H1 (cell line): ENCODE measurements around the gene PTPN21. TPM values are rescaled to one million over a fixed set of nuclear protein-coding genes. Genes with fewer than 3 reads are reported as not detected.

Source experiments
- CTCF ChIA-PET: fragments of 300-600 bp; sonication (Branson Sonifier 250); formaldehyde crosslinking; loops from one replicate; lab custom pipeline; 2021; ENCODE audit not compliant: partially characterized antibody; lab: Charles Lee
- POLR2A ChIA-PET: fragments of 300-600 bp; sonication (Branson Sonifier 250); formaldehyde crosslinking; loops from one replicate; lab custom pipeline; 2021; ENCODE audit warnings: inconsistent platforms; ENCODE audit not compliant: partially characterized antibody; lab: Charles Lee
- DNase-seq, 2 experiments: peaks; one replicate each; pipeline versions ENCODE4 v3.0.0 to v3.0.0-alpha.2; 2010 to 2022; ENCODE audit warnings: low spot score in 2 of 2, low read depth in 1 of 2, mixed read lengths in 1 of 2
- FAIRE-seq: peaks from 2 replicates; lab custom pipeline; 2011; peaks lifted over from hg19 to GRCh38; lab: Jason Lieb, UNC
- H2AFZ ChIP-seq: 2 replicates; pipeline ENCODE4 v1.8.1; 2012; ENCODE audit warnings: low read length, inconsistent platforms
- H2AK5ac ChIP-seq: 2 replicates; pipeline ENCODE4 v1.6.1; 2013; ENCODE audit warnings: low read depth, low read length
- H2BK120ac ChIP-seq: replicated peaks from 2 replicates; pipeline ENCODE3; 2013; ENCODE audit warnings: low read depth, low read length, inconsistent platforms
- H2BK12ac ChIP-seq: 2 replicates; pipeline ENCODE4 v1.6.1; 2013; ENCODE audit warnings: low read depth, low read length
- H2BK15ac ChIP-seq: 2 replicates; pipeline ENCODE4 v1.6.1; 2013; ENCODE audit warnings: low read length
- H2BK20ac ChIP-seq: 2 replicates; pipeline ENCODE4 v1.6.1; 2013; ENCODE audit warnings: low read length
- H2BK5ac ChIP-seq: 2 replicates; pipeline ENCODE4 v1.6.1; 2013; ENCODE audit warnings: low read depth, low read length
- H3K14ac ChIP-seq: 2 replicates; pipeline ENCODE4 v1.6.1; 2013; ENCODE audit warnings: inconsistent platforms; ENCODE audit not compliant: insufficient read length
- H3K18ac ChIP-seq: 2 replicates; pipeline ENCODE4 v1.6.1; 2013; ENCODE audit warnings: low read length; ENCODE audit errors: extremely low read depth
- H3K23ac ChIP-seq: 2 replicates; pipeline ENCODE4 v1.6.1; 2013; ENCODE audit warnings: inconsistent platforms; ENCODE audit not compliant: insufficient read length
- H3K23me2 ChIP-seq: 2 replicates; pipeline ENCODE4 v1.6.1; 2013; ENCODE audit warnings: low read depth, low read length
- H3K27ac ChIP-seq: 2 replicates; pipeline ENCODE4 v1.6.1; 2011; ENCODE audit warnings: low read depth, low read length, inconsistent platforms
- H3K27me3 ChIP-seq, 4 experiments: replicated peaks in 1 of 4; 1 replicate in 1 of 4; 2 replicates in 3 of 4; pipeline versions ENCODE4 v1.6.1 to v1.8.1; 2011 to 2013; ENCODE audit warnings: low read length in 3 of 4, mild to moderate bottlenecking in 3 of 4, inconsistent platforms in 2 of 4, mixed read lengths in 2 of 4, moderate library complexity in 1 of 4; ENCODE audit not compliant: control insufficient read depth in 3 of 4, insufficient read depth in 3 of 4; ENCODE audit errors: extremely low read depth in 1 of 4
- H3K36me3 ChIP-seq, 4 experiments: 2 replicates each; pipeline versions ENCODE4 v1.6.1 to v1.8.1; 2011 to 2013; ENCODE audit warnings: mild to moderate bottlenecking in 4 of 4, low read length in 3 of 4, moderate library complexity in 2 of 4, control low read depth in 1 of 4, inconsistent platforms in 1 of 4; ENCODE audit not compliant: insufficient read depth in 4 of 4, control insufficient read depth in 2 of 4
- H3K4ac ChIP-seq: replicated peaks from 2 replicates; pipeline ENCODE3; 2013; ENCODE audit warnings: low read length, low read depth, mixed read lengths, inconsistent platforms; ENCODE audit not compliant: insufficient read length
- H3K4me1 ChIP-seq, 4 experiments: replicated peaks in 1 of 4; 1 replicate in 1 of 4; 2 replicates in 3 of 4; pipeline versions ENCODE4 v1.6.1 to v1.8.1; 2011 to 2013; ENCODE audit warnings: low read length in 3 of 4, inconsistent platforms in 2 of 4, mixed read lengths in 1 of 4; ENCODE audit not compliant: insufficient read depth in 4 of 4, control insufficient read depth in 3 of 4
- H3K4me2 ChIP-seq, 2 experiments: 2 replicates each; pipeline versions ENCODE4 v1.6.1 to v1.8.1; 2011 to 2013; ENCODE audit warnings: low read depth in 2 of 2, low read length in 2 of 2, control low read depth in 1 of 2, inconsistent platforms in 1 of 2, mild to moderate bottlenecking in 1 of 2; ENCODE audit not compliant: insufficient read depth in 1 of 2
- H3K4me3 ChIP-seq, 4 experiments: fragments of 200-600, 300-600 bp in 1 of 4; sonication (generic), shearing (Covaris generic), sonication (Bioruptor Twin) in 1 of 4; 2 replicates each; pipeline versions ENCODE4 v1.5.1 to v1.8.1; 2011 to 2016; ENCODE audit warnings: low read length in 4 of 4, low read depth in 3 of 4, control low read depth in 2 of 4, inconsistent platforms in 2 of 4, mild to moderate bottlenecking in 2 of 4, mixed read lengths in 1 of 4, moderate library complexity in 1 of 4; ENCODE audit not compliant: insufficient read depth in 2 of 4; ENCODE audit errors: extremely low read depth in 1 of 4
- H3K56ac ChIP-seq: replicated peaks from 2 replicates; pipeline ENCODE3; 2013; ENCODE audit warnings: low read depth, mild to moderate bottlenecking, mixed read lengths, low read length, inconsistent platforms; ENCODE audit not compliant: insufficient read length
- H3K79me1 ChIP-seq: 2 replicates; pipeline ENCODE4 v1.6.1; 2013; ENCODE audit warnings: low read depth, low read length, control low read depth
- H3K79me2 ChIP-seq, 2 experiments: 2 replicates each; pipeline versions ENCODE4 v1.6.1 to v1.8.1; 2012 to 2013; ENCODE audit warnings: low read length in 2 of 2, mild to moderate bottlenecking in 2 of 2, inconsistent platforms in 1 of 2; ENCODE audit not compliant: insufficient read depth in 2 of 2, control insufficient read depth in 1 of 2
- H3K9ac ChIP-seq, 4 experiments: replicated peaks in 1 of 4; 1 replicate in 1 of 4; 2 replicates in 3 of 4; pipeline versions ENCODE4 v1.6.1 to v1.8.1; 2011 to 2013; ENCODE audit warnings: low read depth in 3 of 4, low read length in 3 of 4, control low read depth in 2 of 4, mild to moderate bottlenecking in 2 of 4, moderate library complexity in 2 of 4, inconsistent platforms in 1 of 4; ENCODE audit errors: extremely low read depth in 1 of 4
- H3K9me3 ChIP-seq, 2 experiments: 2 replicates each; pipeline versions ENCODE4 v1.6.1 to v1.8.1; 2012 to 2013; ENCODE audit warnings: mild to moderate bottlenecking in 2 of 2, moderate library complexity in 2 of 2, control low read depth in 1 of 2, inconsistent platforms in 1 of 2, low read depth in 1 of 2, low read length in 1 of 2, mixed read lengths in 1 of 2; ENCODE audit not compliant: insufficient read depth in 2 of 2
- H4K20me1 ChIP-seq, 2 experiments: replicated peaks in 1 of 2; 2 replicates each; pipeline versions ENCODE3 to v1.8.1; 2011 to 2013; ENCODE audit warnings: inconsistent platforms in 2 of 2, low read length in 2 of 2, mild to moderate bottlenecking in 1 of 2; ENCODE audit not compliant: insufficient read depth in 2 of 2, control insufficient read depth in 1 of 2
- H4K5ac ChIP-seq: 2 replicates; pipeline ENCODE4 v1.6.1; 2013; ENCODE audit warnings: low read length, low read depth, mixed read lengths, inconsistent platforms; ENCODE audit not compliant: insufficient read length
- H4K8ac ChIP-seq: 2 replicates; pipeline ENCODE4 v1.8.0; 2013; ENCODE audit warnings: mild to moderate bottlenecking, moderate library complexity, low read length, inconsistent platforms; ENCODE audit not compliant: insufficient read depth; ENCODE audit errors: extremely low read depth
- H4K91ac ChIP-seq: replicated peaks from 2 replicates; pipeline ENCODE3; 2013; ENCODE audit warnings: low read length, mixed read lengths, inconsistent platforms; ENCODE audit not compliant: insufficient read length
- BACH1 ChIP-seq: IDR thresholded peaks from 2 replicates; pipeline ENCODE4 v1.6.1; 2012; ENCODE audit warnings: low read length, improper control_type of control experiment
- BCL11A ChIP-seq, 2 experiments: IDR thresholded peaks; one replicate each; pipeline ENCODE4 v1.6.1; 2011; ENCODE audit warnings: low read depth in 2 of 2, low read length in 2 of 2, mild to moderate bottlenecking in 2 of 2
- BRCA1 ChIP-seq: IDR thresholded peaks from 2 replicates; pipeline ENCODE4 v1.6.1; 2012; ENCODE audit warnings: low read depth, low read length, improper control_type of control experiment
- CBX8 ChIP-seq: fragments of 300-800, 300-1000 bp; sonication (generic); IDR thresholded peaks from 2 replicates; pipeline ENCODE4 v1.7.1; 2016; ENCODE audit warnings: low read depth, low read length, borderline replicate concordance
- CREB1 ChIP-seq: IDR thresholded peaks from 2 replicates; pipeline ENCODE4 v1.6.1; 2012; ENCODE audit warnings: inconsistent platforms
- CTBP2 ChIP-seq: IDR thresholded peaks from 2 replicates; pipeline ENCODE4 v1.7.0; 2011; ENCODE audit warnings: borderline replicate concordance, mild to moderate bottlenecking, moderate library complexity, mixed read lengths, low read length; ENCODE audit not compliant: insufficient read depth, insufficient read length
- HDAC6 ChIP-seq: IDR thresholded peaks from one replicate; pipeline ENCODE4 v1.7.1; 2012; ENCODE audit warnings: low read depth, mild to moderate bottlenecking, inconsistent platforms, low read length, moderate library complexity
- KDM4A ChIP-seq: IDR thresholded peaks from one replicate; pipeline ENCODE4 v1.7.1; 2012; ENCODE audit warnings: low read depth, mild to moderate bottlenecking, moderate library complexity, low read length, inconsistent platforms; ENCODE audit not compliant: severe bottlenecking
- RXRA ChIP-seq: IDR thresholded peaks from 2 replicates; pipeline ENCODE4 v1.6.1; 2011; ENCODE audit warnings: low read depth, mild to moderate bottlenecking, low read length, moderate library complexity; ENCODE audit not compliant: insufficient read depth
- SP1 ChIP-seq: IDR thresholded peaks from 2 replicates; pipeline ENCODE4 v1.6.1; 2011; ENCODE audit warnings: low read depth, low read length
- SUZ12 ChIP-seq: fragments of 200-600 bp; sonication (generic); IDR thresholded peaks from 2 replicates; pipeline ENCODE4 v1.6.1; 2012; ENCODE audit warnings: mild to moderate bottlenecking, inconsistent platforms, low read length, moderate library complexity, mixed read lengths
- YY1 ChIP-seq: IDR thresholded peaks from 2 replicates; pipeline ENCODE4 v1.6.1; 2011; ENCODE audit warnings: low read depth, mild to moderate bottlenecking, low read length
- ZNF274 ChIP-seq: IDR thresholded peaks from 2 replicates; pipeline ENCODE4 v1.7.0; 2012; ENCODE audit warnings: low read length, borderline replicate concordance; ENCODE audit errors: extremely low read depth
- WGBS, 2 experiments: shearing (Covaris generic) in 1 of 2; methylation state at CpG; one replicate each; pipeline versions ENCODE4 v1.1.6 to v1.1.7; 2013 to 2015; ENCODE audit warnings: low lambda C conversion rate in 2 of 2, mixed read lengths in 2 of 2, inconsistent platforms in 1 of 2, low coverage in 1 of 2, missing lambda C conversion rate in 1 of 2; ENCODE audit not compliant: insufficient replicate concordance in 2 of 2, insufficient coverage in 1 of 2, insufficient read length in 1 of 2; ENCODE audit errors: extremely low coverage in 1 of 2, missing lambda C conversion rate in 1 of 2; 5-methylcytosine and 5-hydroxymethylcytosine counted together
- polyA plus RNA-seq, 7 experiments: library from polyadenylated mRNA; depleted of rRNA in 3 of 7; stranded (reverse) in 5 of 7; unstranded in 2 of 7; fragments of >200 nt in 5 of 7; fragments of 200-250 nt in 2 of 7; gene quantifications; 1 replicate in 5 of 7; 2 replicates in 1 of 7; 4 replicates in 1 of 7; pipeline versions ENCODE4 v1.2.1 to v1.2.3, GENCODE V29; 2011 to 2013; ENCODE audit warnings: missing spikeins in 2 of 7, mixed read lengths in 2 of 7
- total RNA-seq: library from RNA; stranded (reverse); fragmentation: NEBNext Ultra II Directional; extraction: Animal tissue kit (Norgen Biotek cat#: 25700); gene quantifications from 2 replicates; pipeline ENCODE4 v1.2.1, GENCODE V29; 2021

The PTPN21 gene
- total and polyA plus RNA-seq, 2 of the 8 experiments (the other 6 are each of a cell fraction or from before 2014, with no cell fraction given), result 6.5 to 16.1 TPM

- Histone ChIP-seq H4K8ac (no peak overlapping the region), H2BK20ac (no peak overlapping the region), H3K23me2 (no peaks in the 10 kb centered on the region), H3K4me3 (no peak overlapping the region), H2AK5ac (no peak overlapping the region), H2BK5ac (no peak overlapping the region), H3K23ac (no peak overlapping the region), H2AFZ (no peak overlapping the region), H3K9ac (no peak overlapping the region), H3K27me3 (no peaks in the 10 kb centered on the region), H3K79me2 (0 out of 4 replicates have a peak, but pooled peaks cover 0 to 2% of the 10 kb centered on the region in 2 experiments), H3K79me1 (no peaks in the 10 kb centered on the region), H3K36me3 (peaks cover 0 to 43% (median 19%) of the 10 kb centered on the region in 4 experiments; a peak in 7 of 8 replicates), H4K5ac (no peak overlapping the region), H3K4me1 (no peaks in the 10 kb centered on the region), H2BK12ac (no peak overlapping the region), H3K4ac (no peak overlapping the region), H3K9me3 (no peaks in the 10 kb centered on the region), H4K91ac (no peak overlapping the region), H2BK120ac (no peak overlapping the region), H3K56ac (no peak overlapping the region), H4K20me1 (peaks cover 0 to 3% of the 10 kb centered on the region in 2 experiments), H3K18ac (no peak overlapping the region), H3K27ac (no peak overlapping the region), H3K14ac (no peak overlapping the region), H3K4me2 (no peak overlapping the region), H2BK15ac (no peak overlapping the region)
- ChIA-PET CTCF (interaction anchor here (1.4 to 1.6 kb wide), 2 partner anchors 9 to 10 kb away, joined by 3 to 4 read pairs; no protein-coding TSS in a partner anchor), POLR2A (no interaction called here)
- 88% methylated on average over 7 of the region's 7 CpGs; no CpG with 5 or more reads in 1 of the 2 experiments for WGBS, 2 experiments
- DNase-seq, result no peak
- FAIRE-seq, result no peak
- TF ChIP-seq CTBP2, result no peak
- no peak for TF ChIP-seq SP1
- TF ChIP-seq KDM4A, result no peak
- no peak for TF ChIP-seq BRCA1
- no peak for TF ChIP-seq CREB1
- TF ChIP-seq YY1, result no peak
- TF ChIP-seq BCL11A (IDR thresholded peaks at IDR 0.05; ENCODE audit: low read depth in 2 of 2, low read length in 2 of 2), result no peak
- TF ChIP-seq SUZ12, result no peak
- no peak for TF ChIP-seq CBX8
- TF ChIP-seq BACH1, result no peak
- TF ChIP-seq HDAC6, result no peak
- no peak for TF ChIP-seq RXRA
- TF ChIP-seq ZNF274, result no peak
These were observed 84.0 kb downstream of the PTPN21 start for GRCh38 chr14:88470542-88471440.
